Activated naive CD4-positive, alpha-beta T cell treated with anti-CD3 and anti-CD28 coated beads, Interleukin-2, amount 10 ng/mL, durations not matched to agents 7 days and 5 days (primary cell): ENCODE results near the gene KLC3.
A peak's percentile ranks its signal among the peaks of the same experiment; 100 is the strongest.
"Not testable (repeated sequence)": the region's sequence is repeated elsewhere in the genome, so short reads cannot be mapped to it uniquely, and the experiment has no call there.

ENCODE experiments used
- CTCF ChIA-PET: fragments of 350-600 bp; sonication (Branson Sonifier 250); formaldehyde crosslinking; loops from one replicate; lab custom pipeline; 2021; ENCODE audit warnings: antibody characterized with exemption; lab: Charles Lee
- DNase-seq: peaks from one replicate; pipeline ENCODE4 v3.0.0-alpha.2; 2020
- H3K27ac Mint-ChIP-seq: one replicate; pipeline ENCODE4 v1.8.0; 2021; ENCODE audit warnings: mild to moderate bottlenecking, moderate library complexity, mixed read lengths
- H3K27me3 Mint-ChIP-seq: one replicate; pipeline ENCODE4 v1.8.0; 2021; ENCODE audit warnings: mild to moderate bottlenecking, mixed read lengths
- H3K36me3 Mint-ChIP-seq: one replicate; pipeline ENCODE4 v1.8.0; 2021; ENCODE audit warnings: mixed read lengths
- H3K4me1 Mint-ChIP-seq: one replicate; pipeline ENCODE4 v1.8.0; 2021; ENCODE audit warnings: mixed read lengths
- H3K4me3 Mint-ChIP-seq: one replicate; pipeline ENCODE4 v1.8.0; 2021; ENCODE audit warnings: mild to moderate bottlenecking, moderate library complexity, mixed read lengths
- H3K9me3 Mint-ChIP-seq: one replicate; pipeline ENCODE4 v1.8.0; 2021; ENCODE audit warnings: mixed read lengths

The KLC3 gene

GRCh38 chr19:45324349-45324907 is 16.1 kb upstream of the KLC3 start:
- CTCF ChIA-PET = no interaction called here
- Mint-ChIP-seq H3K27ac (no peak overlapping the region), H3K4me3 (no peak overlapping the region), H3K27me3 (peaks cover 69% of the 10 kb centered on the region), H3K9me3 (no peaks in the 10 kb centered on the region), H3K36me3 (no peaks in the 10 kb centered on the region), H3K4me1 (peaks cover 3% of the 10 kb centered on the region)
- DNase-seq = no peak

GRCh38 chr19:45327404-45328143 is 13.0 kb upstream of the KLC3 start:
- H3K4me1 Mint-ChIP-seq = peaks cover 3% of the 10 kb centered on the region
- no peaks in the 10 kb centered on the region for H3K9me3 Mint-ChIP-seq
- H3K27me3 Mint-ChIP-seq = peaks cover 53% of the 10 kb centered on the region
- H3K4me3 Mint-ChIP-seq = no peak overlapping the region
- DNase-seq = no peak
- H3K36me3 Mint-ChIP-seq = no peaks in the 10 kb centered on the region
- H3K27ac Mint-ChIP-seq = no peak overlapping the region
- CTCF ChIA-PET = interaction anchor here (0.6 kb wide), 2 partner anchors 67 to 523 kb away, joined by 3 read pairs; no protein-coding TSS in a partner anchor

- Mint-ChIP-seq H3K4me1 (peaks cover 1% of the 10 kb centered on the region), H3K27ac (no peak overlapping the region), H3K27me3 (peaks cover 25% of the 10 kb centered on the region), H3K4me3 (no peak overlapping the region), H3K36me3 (no peaks in the 10 kb centered on the region), H3K9me3 (no peaks in the 10 kb centered on the region)
- DNase-seq = no peak
- CTCF ChIA-PET = no interaction called here
These were observed 9.1 kb upstream of the KLC3 start for GRCh38 chr19:45331411-45331810.

GRCh38 chr19:45333609-45334303 is 6.8 kb upstream of the KLC3 start:
- CTCF ChIA-PET = interaction anchor here (0.6 kb wide), 1 partner anchor 578 kb away, joined by 4 read pairs; no protein-coding TSS in a partner anchor

GRCh38 chr19:45334881-45335280 is 5.7 kb upstream of the KLC3 start:
- H3K9me3 Mint-ChIP-seq, DNase-seq, H3K4me1 Mint-ChIP-seq, H3K4me3 Mint-ChIP-seq, CTCF ChIA-PET, H3K36me3 Mint-ChIP-seq, H3K27ac Mint-ChIP-seq: not testable (repeated sequence)
- H3K27me3 Mint-ChIP-seq = peaks cover 22% of the 10 kb centered on the region

More at GRCh38 chr19:45333609-45334303, 6.8 kb upstream of the KLC3 start:
- no peaks in the 10 kb centered on the region for H3K36me3 Mint-ChIP-seq
- H3K27me3 Mint-ChIP-seq = peaks cover 23% of the 10 kb centered on the region
- H3K9me3 Mint-ChIP-seq = no peaks in the 10 kb centered on the region
- peaks cover 4% of the 10 kb centered on the region for H3K4me1 Mint-ChIP-seq
- DNase-seq = no peak
- no peak overlapping the region for H3K4me3 Mint-ChIP-seq
- no peak overlapping the region for H3K27ac Mint-ChIP-seq

GRCh38 chr19:45336696-45337251 is 3.8 kb upstream of the KLC3 start:
- CTCF ChIA-PET = interaction anchor here (1.5 to 2.9 kb wide), 2 partner anchors 87 to 348 kb away, joined by 5 to 9 read pairs; no protein-coding TSS in a partner anchor
- Mint-ChIP-seq H3K36me3 (no peaks in the 10 kb centered on the region), H3K27me3 (peaks cover 28% of the 10 kb centered on the region), H3K27ac (no peak overlapping the region), H3K4me1 (peaks cover 10% of the 10 kb centered on the region), H3K9me3 (no peaks in the 10 kb centered on the region), H3K4me3 (no peak overlapping the region)
- DNase-seq = no peak

GRCh38 chr19:45339629-45340028 is 921 bp upstream of the KLC3 start:
- Mint-ChIP-seq H3K36me3 (no peaks in the 10 kb centered on the region), H3K4me1 (peaks cover 10% of the 10 kb centered on the region), H3K4me3 (no peak overlapping the region), H3K9me3 (no peaks in the 10 kb centered on the region), H3K27ac (no peak overlapping the region), H3K27me3 (peaks cover 33% of the 10 kb centered on the region)
- CTCF ChIA-PET = interaction anchor here (0.9 to 2.9 kb wide), 5 partner anchors 17 to 351 kb away, joined by 3 to 10 read pairs (median 7); partner anchors contain the start of genes BLOC1S3 and TRAPPC6A
- DNase-seq = no peak

GRCh38 chr19:45340899-45341453 is 426 bp downstream of the KLC3 start:
- peaks cover 10% of the 10 kb centered on the region for H3K4me1 Mint-ChIP-seq
- DNase-seq = peak; percentile 46
- CTCF ChIA-PET = interaction anchor here (0.5 kb wide), 1 partner anchor 128 kb away, joined by 3 read pairs; no protein-coding TSS in a partner anchor
- H3K27me3 Mint-ChIP-seq = peaks cover 42% of the 10 kb centered on the region
- H3K27ac Mint-ChIP-seq = no peak overlapping the region
- no peaks in the 10 kb centered on the region for H3K9me3 Mint-ChIP-seq
- H3K36me3 Mint-ChIP-seq = no peaks in the 10 kb centered on the region
- H3K4me3 Mint-ChIP-seq = no peak overlapping the region

GRCh38 chr19:45342911-45343310 is 2.4 kb downstream of the KLC3 start:
- CTCF ChIA-PET = no interaction called here
- no peak for DNase-seq

GRCh38 chr19:45344621-45345505 is 4.3 kb downstream of the KLC3 start:
- Mint-ChIP-seq H3K27me3 (peaks cover 34% of the 10 kb centered on the region), H3K4me3 (no peak overlapping the region), H3K9me3 (no peaks in the 10 kb centered on the region), H3K27ac (no peak overlapping the region), H3K4me1 (peaks cover 5% of the 10 kb centered on the region), H3K36me3 (no peaks in the 10 kb centered on the region)
- CTCF ChIA-PET = interaction anchor here (0.6 kb wide), 1 partner anchor 136 kb away, joined by 3 read pairs; no protein-coding TSS in a partner anchor
- DNase-seq = no peak

More at GRCh38 chr19:45342911-45343310, 2.4 kb downstream of the KLC3 start:
- Mint-ChIP-seq H3K4me1 (peaks cover 10% of the 10 kb centered on the region), H3K27ac (no peak overlapping the region), H3K4me3 (no peak overlapping the region), H3K27me3 (peaks cover 44% of the 10 kb centered on the region), H3K9me3 (no peaks in the 10 kb centered on the region), H3K36me3 (no peaks in the 10 kb centered on the region)

- CTCF ChIA-PET = interaction anchor here (0.6 kb wide), 1 partner anchor 136 kb away, joined by 3 read pairs; no protein-coding TSS in a partner anchor
- DNase-seq = no peak
- Mint-ChIP-seq H3K4me3 (no peak overlapping the region), H3K27me3 (peaks cover 28% of the 10 kb centered on the region), H3K9me3 (no peaks in the 10 kb centered on the region), H3K27ac (no peak overlapping the region), H3K36me3 (no peaks in the 10 kb centered on the region), H3K4me1 (no peaks in the 10 kb centered on the region)
These were observed 4.9 kb downstream of the KLC3 start for GRCh38 chr19:45345506-45345860.

GRCh38 chr19:45346449-45346848 is 5.9 kb downstream of the KLC3 start:
- DNase-seq = no peak
- CTCF ChIA-PET = no interaction called here
- Mint-ChIP-seq H3K4me3 (no peak overlapping the region), H3K4me1 (no peaks in the 10 kb centered on the region), H3K9me3 (no peaks in the 10 kb centered on the region), H3K27ac (no peak overlapping the region), H3K36me3 (peaks cover 2% of the 10 kb centered on the region), H3K27me3 (peaks cover 28% of the 10 kb centered on the region)
